H1 (cell line): ENCODE data around the gene FAM98A. TPM values are rescaled to one million over a fixed set of nuclear protein-coding genes. Genes with fewer than 3 reads are reported as not detected.

Experiments used
- CTCF ChIA-PET: fragments of 300-600 bp; sonication (Branson Sonifier 250); formaldehyde crosslinking; loops from one replicate; lab custom pipeline; 2021; ENCODE audit not compliant: partially characterized antibody; lab: Charles Lee
- POLR2A ChIA-PET: fragments of 300-600 bp; sonication (Branson Sonifier 250); formaldehyde crosslinking; loops from one replicate; lab custom pipeline; 2021; ENCODE audit warnings: inconsistent platforms; ENCODE audit not compliant: partially characterized antibody; lab: Charles Lee
- DNase-seq, 2 experiments: peaks; one replicate each; pipeline versions ENCODE4 v3.0.0 to v3.0.0-alpha.2; 2010 to 2022; ENCODE audit warnings: low spot score in 2 of 2, low read depth in 1 of 2, mixed read lengths in 1 of 2
- FAIRE-seq: peaks from 2 replicates; lab custom pipeline; 2011; peaks lifted over from hg19 to GRCh38; lab: Jason Lieb, UNC
- H2AFZ ChIP-seq: 2 replicates; pipeline ENCODE4 v1.8.1; 2012; ENCODE audit warnings: low read length, inconsistent platforms
- H2AK5ac ChIP-seq: 2 replicates; pipeline ENCODE4 v1.6.1; 2013; ENCODE audit warnings: low read depth, low read length
- H2BK120ac ChIP-seq: replicated peaks from 2 replicates; pipeline ENCODE3; 2013; ENCODE audit warnings: low read depth, low read length, inconsistent platforms
- H2BK12ac ChIP-seq: 2 replicates; pipeline ENCODE4 v1.6.1; 2013; ENCODE audit warnings: low read depth, low read length
- H2BK15ac ChIP-seq: 2 replicates; pipeline ENCODE4 v1.6.1; 2013; ENCODE audit warnings: low read length
- H2BK20ac ChIP-seq: 2 replicates; pipeline ENCODE4 v1.6.1; 2013; ENCODE audit warnings: low read length
- H2BK5ac ChIP-seq: 2 replicates; pipeline ENCODE4 v1.6.1; 2013; ENCODE audit warnings: low read depth, low read length
- H3K14ac ChIP-seq: 2 replicates; pipeline ENCODE4 v1.6.1; 2013; ENCODE audit warnings: inconsistent platforms; ENCODE audit not compliant: insufficient read length
- H3K18ac ChIP-seq: 2 replicates; pipeline ENCODE4 v1.6.1; 2013; ENCODE audit warnings: low read length; ENCODE audit errors: extremely low read depth
- H3K23ac ChIP-seq: 2 replicates; pipeline ENCODE4 v1.6.1; 2013; ENCODE audit warnings: inconsistent platforms; ENCODE audit not compliant: insufficient read length
- H3K23me2 ChIP-seq: 2 replicates; pipeline ENCODE4 v1.6.1; 2013; ENCODE audit warnings: low read depth, low read length
- H3K27ac ChIP-seq: 2 replicates; pipeline ENCODE4 v1.6.1; 2011; ENCODE audit warnings: low read depth, low read length, inconsistent platforms
- H3K27me3 ChIP-seq, 4 experiments: replicated peaks in 1 of 4; 1 replicate in 1 of 4; 2 replicates in 3 of 4; pipeline versions ENCODE4 v1.6.1 to v1.8.1; 2011 to 2013; ENCODE audit warnings: low read length in 3 of 4, mild to moderate bottlenecking in 3 of 4, inconsistent platforms in 2 of 4, mixed read lengths in 2 of 4, moderate library complexity in 1 of 4; ENCODE audit not compliant: control insufficient read depth in 3 of 4, insufficient read depth in 3 of 4; ENCODE audit errors: extremely low read depth in 1 of 4
- H3K36me3 ChIP-seq, 4 experiments: 2 replicates each; pipeline versions ENCODE4 v1.6.1 to v1.8.1; 2011 to 2013; ENCODE audit warnings: mild to moderate bottlenecking in 4 of 4, low read length in 3 of 4, moderate library complexity in 2 of 4, control low read depth in 1 of 4, inconsistent platforms in 1 of 4; ENCODE audit not compliant: insufficient read depth in 4 of 4, control insufficient read depth in 2 of 4
- H3K4ac ChIP-seq: replicated peaks from 2 replicates; pipeline ENCODE3; 2013; ENCODE audit warnings: low read length, low read depth, mixed read lengths, inconsistent platforms; ENCODE audit not compliant: insufficient read length
- H3K4me1 ChIP-seq, 4 experiments: replicated peaks in 1 of 4; 1 replicate in 1 of 4; 2 replicates in 3 of 4; pipeline versions ENCODE4 v1.6.1 to v1.8.1; 2011 to 2013; ENCODE audit warnings: low read length in 3 of 4, inconsistent platforms in 2 of 4, mixed read lengths in 1 of 4; ENCODE audit not compliant: insufficient read depth in 4 of 4, control insufficient read depth in 3 of 4
- H3K4me2 ChIP-seq, 2 experiments: 2 replicates each; pipeline versions ENCODE4 v1.6.1 to v1.8.1; 2011 to 2013; ENCODE audit warnings: low read depth in 2 of 2, low read length in 2 of 2, control low read depth in 1 of 2, inconsistent platforms in 1 of 2, mild to moderate bottlenecking in 1 of 2; ENCODE audit not compliant: insufficient read depth in 1 of 2
- H3K4me3 ChIP-seq, 4 experiments: fragments of 200-600, 300-600 bp in 1 of 4; sonication (generic), shearing (Covaris generic), sonication (Bioruptor Twin) in 1 of 4; 2 replicates each; pipeline versions ENCODE4 v1.5.1 to v1.8.1; 2011 to 2016; ENCODE audit warnings: low read length in 4 of 4, low read depth in 3 of 4, control low read depth in 2 of 4, inconsistent platforms in 2 of 4, mild to moderate bottlenecking in 2 of 4, mixed read lengths in 1 of 4, moderate library complexity in 1 of 4; ENCODE audit not compliant: insufficient read depth in 2 of 4; ENCODE audit errors: extremely low read depth in 1 of 4
- H3K56ac ChIP-seq: replicated peaks from 2 replicates; pipeline ENCODE3; 2013; ENCODE audit warnings: low read depth, mild to moderate bottlenecking, mixed read lengths, low read length, inconsistent platforms; ENCODE audit not compliant: insufficient read length
- H3K79me1 ChIP-seq: 2 replicates; pipeline ENCODE4 v1.6.1; 2013; ENCODE audit warnings: low read depth, low read length, control low read depth
- H3K79me2 ChIP-seq, 2 experiments: 2 replicates each; pipeline versions ENCODE4 v1.6.1 to v1.8.1; 2012 to 2013; ENCODE audit warnings: low read length in 2 of 2, mild to moderate bottlenecking in 2 of 2, inconsistent platforms in 1 of 2; ENCODE audit not compliant: insufficient read depth in 2 of 2, control insufficient read depth in 1 of 2
- H3K9ac ChIP-seq, 4 experiments: replicated peaks in 1 of 4; 1 replicate in 1 of 4; 2 replicates in 3 of 4; pipeline versions ENCODE4 v1.6.1 to v1.8.1; 2011 to 2013; ENCODE audit warnings: low read depth in 3 of 4, low read length in 3 of 4, control low read depth in 2 of 4, mild to moderate bottlenecking in 2 of 4, moderate library complexity in 2 of 4, inconsistent platforms in 1 of 4; ENCODE audit errors: extremely low read depth in 1 of 4
- H3K9me3 ChIP-seq, 2 experiments: 2 replicates each; pipeline versions ENCODE4 v1.6.1 to v1.8.1; 2012 to 2013; ENCODE audit warnings: mild to moderate bottlenecking in 2 of 2, moderate library complexity in 2 of 2, control low read depth in 1 of 2, inconsistent platforms in 1 of 2, low read depth in 1 of 2, low read length in 1 of 2, mixed read lengths in 1 of 2; ENCODE audit not compliant: insufficient read depth in 2 of 2
- H4K20me1 ChIP-seq, 2 experiments: replicated peaks in 1 of 2; 2 replicates each; pipeline versions ENCODE3 to v1.8.1; 2011 to 2013; ENCODE audit warnings: inconsistent platforms in 2 of 2, low read length in 2 of 2, mild to moderate bottlenecking in 1 of 2; ENCODE audit not compliant: insufficient read depth in 2 of 2, control insufficient read depth in 1 of 2
- H4K5ac ChIP-seq: 2 replicates; pipeline ENCODE4 v1.6.1; 2013; ENCODE audit warnings: low read length, low read depth, mixed read lengths, inconsistent platforms; ENCODE audit not compliant: insufficient read length
- H4K8ac ChIP-seq: 2 replicates; pipeline ENCODE4 v1.8.0; 2013; ENCODE audit warnings: mild to moderate bottlenecking, moderate library complexity, low read length, inconsistent platforms; ENCODE audit not compliant: insufficient read depth; ENCODE audit errors: extremely low read depth
- H4K91ac ChIP-seq: replicated peaks from 2 replicates; pipeline ENCODE3; 2013; ENCODE audit warnings: low read length, mixed read lengths, inconsistent platforms; ENCODE audit not compliant: insufficient read length
- CEBPB ChIP-seq: IDR thresholded peaks from 2 replicates; pipeline ENCODE4 v1.6.1; 2012; ENCODE audit warnings: low read depth, low read length
- JUND ChIP-seq: IDR thresholded peaks from 2 replicates; pipeline ENCODE4 v1.6.1; 2011; ENCODE audit warnings: mild to moderate bottlenecking, improper control_type of control experiment, low read length
- SIN3A ChIP-seq, 2 experiments: IDR thresholded peaks in 1 of 2; conservative IDR thresholded peaks in 1 of 2; 2 replicates each; pipeline ENCODE4 v1.6.1; 2011 to 2012; ENCODE audit warnings: low read length in 2 of 2, improper control_type of control experiment in 1 of 2, low read depth in 1 of 2, mild to moderate bottlenecking in 1 of 2
- TEAD4 ChIP-seq: IDR thresholded peaks from 2 replicates; pipeline ENCODE4 v1.6.1; 2012; ENCODE audit warnings: low read depth, low read length, inconsistent platforms, mixed read lengths
- USF2 ChIP-seq: IDR thresholded peaks from 2 replicates; pipeline ENCODE4 v1.6.1; 2011; ENCODE audit warnings: low read length, improper control_type of control experiment
- WGBS, 2 experiments: shearing (Covaris generic) in 1 of 2; methylation state at CpG; one replicate each; pipeline versions ENCODE4 v1.1.6 to v1.1.7; 2013 to 2015; ENCODE audit warnings: low lambda C conversion rate in 2 of 2, mixed read lengths in 2 of 2, inconsistent platforms in 1 of 2, low coverage in 1 of 2, missing lambda C conversion rate in 1 of 2; ENCODE audit not compliant: insufficient replicate concordance in 2 of 2, insufficient coverage in 1 of 2, insufficient read length in 1 of 2; ENCODE audit errors: extremely low coverage in 1 of 2, missing lambda C conversion rate in 1 of 2; 5-methylcytosine and 5-hydroxymethylcytosine counted together
- polyA plus RNA-seq, 7 experiments: library from polyadenylated mRNA; depleted of rRNA in 3 of 7; stranded (reverse) in 5 of 7; unstranded in 2 of 7; fragments of >200 nt in 5 of 7; fragments of 200-250 nt in 2 of 7; gene quantifications; 1 replicate in 5 of 7; 2 replicates in 1 of 7; 4 replicates in 1 of 7; pipeline versions ENCODE4 v1.2.1 to v1.2.3, GENCODE V29; 2011 to 2013; ENCODE audit warnings: missing spikeins in 2 of 7, mixed read lengths in 2 of 7
- total RNA-seq: library from RNA; stranded (reverse); fragmentation: NEBNext Ultra II Directional; extraction: Animal tissue kit (Norgen Biotek cat#: 25700); gene quantifications from 2 replicates; pipeline ENCODE4 v1.2.1, GENCODE V29; 2021

The FAM98A gene
- total and polyA plus RNA-seq, 2 of the 8 experiments (the other 6 are each of a cell fraction or from before 2014, with no cell fraction given), result 53.2 to 103 TPM

- no peak overlapping the region for H2AK5ac ChIP-seq
- 0 out of 4 replicates have a peak, but pooled peaks cover 0 to 3% of the 10 kb centered on the region in 2 experiments for H3K79me2 ChIP-seq
- H3K4me2 ChIP-seq, result no peak overlapping the region
- H3K4me1 ChIP-seq, result peaks cover 0 to 7% (median 4%) of the 10 kb centered on the region in 4 experiments; a peak in 3 of 7 replicates
- no peak overlapping the region for H2BK120ac ChIP-seq
- H2BK20ac ChIP-seq, result no peak overlapping the region
- H3K56ac ChIP-seq, result no peak overlapping the region
- H3K27ac ChIP-seq, result no peak overlapping the region
- no peaks in the 10 kb centered on the region for H3K23me2 ChIP-seq
- no peak overlapping the region for H3K4me3 ChIP-seq
- H3K18ac ChIP-seq, result no peak overlapping the region
- no peak overlapping the region for H3K4ac ChIP-seq
- H4K91ac ChIP-seq, result no peak overlapping the region
- no peaks in the 10 kb centered on the region for H3K9me3 ChIP-seq
- H2BK15ac ChIP-seq, result no peak overlapping the region
- ChIA-PET CTCF (interaction anchor here (0.9 to 1.3 kb wide), 2 partner anchors 136 to 205 kb away, joined by 3 to 5 read pairs; no protein-coding TSS in a partner anchor), POLR2A (interaction anchor here (0.6 kb wide), 1 partner anchor 109 kb away, joined by 3 read pairs; no protein-coding TSS in a partner anchor)
- H4K20me1 ChIP-seq, result no peaks in the 10 kb centered on the region
- FAIRE-seq (no peak), DNase-seq (no peak)
- no peak overlapping the region for H3K9ac ChIP-seq
- no peak overlapping the region for H3K23ac ChIP-seq
- H3K36me3 ChIP-seq, result no peaks in the 10 kb centered on the region
- H3K27me3 ChIP-seq, result no peaks in the 10 kb centered on the region
- no peak overlapping the region for H2AFZ ChIP-seq
- TF ChIP-seq USF2, result no peak
- no peak for TF ChIP-seq TEAD4
- TF ChIP-seq SIN3A (conservative IDR thresholded peaks at IDR 0.05 in 1 of 2, IDR thresholded peaks at IDR 0.05 in 1 of 2; ENCODE audit: low read depth in 1 of 2, low read length in 2 of 2), result no peak
- TF ChIP-seq CEBPB, result no peak
- no peak for TF ChIP-seq JUND
- H3K14ac ChIP-seq, result no peak overlapping the region
- H2BK5ac ChIP-seq, result no peak overlapping the region
- H2BK12ac ChIP-seq, result no peak overlapping the region
- H4K8ac ChIP-seq, result no peak overlapping the region
- 70% methylated on average over 2 of the region's 2 CpGs; no CpG with 5 or more reads in 1 of the 2 experiments for WGBS, 2 experiments
- no peaks in the 10 kb centered on the region for H3K79me1 ChIP-seq
- no peak overlapping the region for H4K5ac ChIP-seq
Observed at GRCh38 chr2:33577668-33578067, 21.4 kb downstream of the FAM98A start.
